Measurements from ENCODE around the gene HMCN2.

Gene HMCN2

GRCh38 chr9:130286072-130286770 is 20.7 kb downstream of the HMCN2 start:
- no peak for DNase-seq (ENCODE audit: low read depth)
- no peak for TF ChIP-seq CTCF (conservative IDR thresholded peaks at IDR 0.05; ENCODE audit: control insufficient read depth, insufficient read depth, low read depth, low read length)
- H3K4me3 ChIP-seq (ENCODE audit: control insufficient read depth, low read depth, low read length), result no peak overlapping the region

GRCh38 chr9:130286781-130287428 is 21.3 kb downstream of the HMCN2 start:
- DNase-seq (ENCODE audit: low read depth), result no peak
- TF ChIP-seq CTCF (conservative IDR thresholded peaks at IDR 0.05; ENCODE audit: control insufficient read depth, insufficient read depth, low read depth, low read length), result no peak
- H3K4me3 ChIP-seq (ENCODE audit: control insufficient read depth, low read depth, low read length), result no peak overlapping the region

- H3K4me3 ChIP-seq (ENCODE audit: control insufficient read depth, low read depth, low read length), result no peak overlapping the region
- DNase-seq (ENCODE audit: low read depth), result no peak
- TF ChIP-seq CTCF (conservative IDR thresholded peaks at IDR 0.05; ENCODE audit: control insufficient read depth, insufficient read depth, low read depth, low read length), result no peak
Observed at GRCh38 chr9:130287736-130288135, 22.2 kb downstream of the HMCN2 start.

GRCh38 chr9:130288393-130288792 is 22.8 kb downstream of the HMCN2 start:
- no peak for TF ChIP-seq CTCF (conservative IDR thresholded peaks at IDR 0.05; ENCODE audit: control insufficient read depth, insufficient read depth, low read depth, low read length)
- H3K4me3 ChIP-seq (ENCODE audit: control insufficient read depth, low read depth, low read length), result no peak overlapping the region
- DNase-seq (ENCODE audit: low read depth), result no peak

GRCh38 chr9:130288926-130289690 is 23.5 kb downstream of the HMCN2 start:
- TF ChIP-seq CTCF (conservative IDR thresholded peaks at IDR 0.05; ENCODE audit: control insufficient read depth, insufficient read depth, low read depth, low read length), result no peak
- no peak overlapping the region for H3K4me3 ChIP-seq (ENCODE audit: control insufficient read depth, low read depth, low read length)
- DNase-seq (ENCODE audit: low read depth), result no peak

GRCh38 chr9:130289711-130290241 is 24.2 kb downstream of the HMCN2 start:
- no peak for TF ChIP-seq CTCF (conservative IDR thresholded peaks at IDR 0.05; ENCODE audit: control insufficient read depth, insufficient read depth, low read depth, low read length)
- no peak for DNase-seq (ENCODE audit: low read depth)
- H3K4me3 ChIP-seq (ENCODE audit: control insufficient read depth, low read depth, low read length), result no peak overlapping the region

Measured in fibroblast of mammary gland (primary cell).